Uterus (tissue), 4 donors: Measurements from ENCODE around the gene RGPD5. TPM values are rescaled to one million over a fixed set of nuclear protein-coding genes. Genes with fewer than 3 reads are reported as not detected.
A peak's percentile ranks its signal among the peaks of the same experiment; 100 is the strongest.
"Not testable (repeated sequence)": the region's sequence is repeated elsewhere in the genome, so short reads cannot be mapped to it uniquely, and the experiment has no call there.

Source experiments
- DNase-seq, 2 donors: peaks; one replicate each; pipeline ENCODE4 v3.0.0-alpha.2; 2019 to 2020
- H3K27ac ChIP-seq, 2 donors: fragments of 200-600 bp; sonication (generic); 1 replicate in 1 of 2; 2 replicates in 1 of 2; pipeline ENCODE4 v1.5.1; 2016 to 2018
- H3K27me3 ChIP-seq, 2 donors: fragments of 200-600 bp; sonication (generic); one replicate each; pipeline ENCODE4 v1.5.1; 2018 to 2019; ENCODE audit warnings: control low read depth in 1 of 2
- H3K36me3 ChIP-seq, 2 donors: fragments of 200-600 bp; sonication (generic); one replicate each; pipeline ENCODE4 v1.5.1; 2019; ENCODE audit warnings: control low read depth in 1 of 2
- H3K4me1 ChIP-seq, 2 donors: fragments of 200-600 bp; sonication (generic); one replicate each; pipeline ENCODE4 v1.5.1; 2018 to 2019; ENCODE audit warnings: control low read depth in 1 of 2
- H3K4me3 ChIP-seq, 2 donors: fragments of 200-600 bp; sonication (generic); 1 replicate in 1 of 2; 2 replicates in 1 of 2; pipeline ENCODE4 v1.5.1; 2018 to 2019; ENCODE audit warnings: mild to moderate bottlenecking in 1 of 2
- H3K9me3 ChIP-seq, 2 donors: fragments of 200-600 bp; sonication (generic); one replicate each; pipeline ENCODE4 v1.5.1; 2019; ENCODE audit warnings: control low read depth in 1 of 2
- intact Hi-C: fragments of 100-400 bp; cut with DNase I; formaldehyde crosslinking; loops from one replicate; pipeline ENCODE4 v1.15.1; 2023; ENCODE audit warnings: low total_unique reads
- total RNA-seq, 4 donors: library from RNA; depleted of rRNA in 3 of 4; stranded (reverse); fragments of >200 nt in 3 of 4; gene quantifications; one replicate each; pipeline versions ENCODE4 v1.1.0 to v1.2.4, GENCODE V29; 2014 to 2023
- donor health status: DM: yes; HTN: yes; CAD: no.

Gene RGPD5
- 100 to 1,000 TPM in 1 of 4 donors, 10 to 100 TPM in 3; 10.5 to 111 (median 45.6) TPM for total RNA-seq

DNA sequence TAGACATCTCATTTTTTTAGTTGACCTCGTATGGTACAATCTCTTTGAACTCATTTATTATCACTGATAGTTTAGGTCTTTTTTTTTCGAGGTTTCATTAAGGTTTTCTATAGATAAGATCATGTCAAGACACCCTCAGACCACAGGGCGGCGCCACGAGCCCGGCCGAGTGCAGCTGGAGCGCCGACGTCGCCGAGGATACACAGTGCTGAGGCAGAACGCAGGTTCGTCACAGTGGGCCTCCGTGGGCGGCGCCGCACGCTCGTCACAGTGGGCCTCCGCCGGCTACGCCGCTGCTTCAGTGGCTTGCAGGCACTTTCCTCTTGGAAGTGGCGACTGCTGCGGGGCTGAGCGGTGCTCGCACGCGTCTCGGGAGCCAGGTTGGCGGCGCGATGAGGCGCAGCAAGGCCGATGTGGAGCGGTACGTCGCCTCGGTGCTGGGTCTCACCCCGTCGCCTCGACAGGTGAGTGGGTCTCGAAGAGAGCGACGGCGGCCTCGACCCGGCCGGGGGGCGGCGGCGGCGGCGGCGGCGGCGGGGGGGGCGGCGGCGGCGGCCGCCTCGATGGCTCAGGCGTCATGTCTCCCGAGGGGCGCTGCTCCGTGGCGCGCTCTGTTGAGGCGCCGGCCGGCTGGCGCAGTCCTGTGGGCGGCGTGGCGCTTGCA is at the start of gene RGPD5:
Gene RGPD5, plus strand, starts transcription at position 232 of the 664 bp plus-strand sequence. Its CDS starts 161 bp downstream, at position 393.
- H3K27ac ChIP-seq, H3K36me3 ChIP-seq, H3K4me1 ChIP-seq, H3K9me3 ChIP-seq, intact Hi-C loops, H3K4me3 ChIP-seq, DNase-seq, H3K27me3 ChIP-seq: not testable (repeated sequence)

- H3K36me3 ChIP-seq, H3K9me3 ChIP-seq, DNase-seq, H3K27me3 ChIP-seq, H3K4me3 ChIP-seq, intact Hi-C loops, H3K27ac ChIP-seq, H3K4me1 ChIP-seq: not testable (repeated sequence)
Measured at GRCh38 chr2:109751572-109751971, 42.5 kb upstream of the RGPD5 start.

GRCh38 chr2:109757163-109757824 is 36.8 kb upstream of the RGPD5 start:
- H3K36me3 ChIP-seq, H3K27me3 ChIP-seq, H3K27ac ChIP-seq, H3K4me1 ChIP-seq, H3K9me3 ChIP-seq, H3K4me3 ChIP-seq, intact Hi-C loops, DNase-seq: not testable (repeated sequence)

DNA sequence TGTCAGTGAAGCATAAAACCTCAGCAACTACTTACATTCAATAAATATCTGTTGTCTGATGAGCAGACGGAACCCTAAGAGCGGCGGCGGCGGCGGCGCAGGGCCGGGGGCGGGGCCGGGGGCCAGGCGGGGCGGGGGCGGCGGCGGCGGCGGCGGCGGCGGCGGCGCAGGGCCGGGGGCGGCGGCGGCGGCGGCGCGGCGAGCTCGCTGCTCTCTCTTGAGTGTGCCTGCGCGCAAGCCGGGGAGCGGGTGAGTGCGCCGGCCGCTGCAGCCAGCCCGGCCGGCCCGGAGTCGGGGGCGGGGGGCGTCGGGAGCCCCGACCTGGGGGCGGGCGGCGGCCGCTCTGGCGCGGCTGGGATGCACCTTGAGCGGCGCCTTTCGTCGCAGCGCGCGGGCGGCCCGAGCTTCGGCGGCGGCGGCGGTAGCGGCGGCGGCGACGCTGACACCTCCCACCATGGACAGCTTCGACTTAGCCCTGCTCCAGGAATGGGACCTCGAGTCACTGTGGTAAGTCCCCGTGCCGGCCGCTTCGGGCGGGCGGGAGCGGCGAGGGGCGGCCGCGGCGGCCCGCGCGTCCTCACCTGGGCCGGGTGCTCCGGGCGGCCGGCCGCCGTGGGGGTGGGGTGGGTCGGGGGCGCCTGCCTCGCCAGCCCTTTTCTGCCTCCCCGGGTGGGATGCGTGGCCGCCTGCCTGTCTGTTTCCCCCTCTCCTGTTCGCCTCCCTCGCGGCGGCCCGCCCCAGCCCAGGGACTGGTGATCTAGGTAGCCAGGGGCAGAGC is 33.7 kb upstream of the RGPD5 start:
- H3K27ac ChIP-seq, H3K27me3 ChIP-seq, H3K9me3 ChIP-seq, intact Hi-C loops, H3K36me3 ChIP-seq, H3K4me1 ChIP-seq: not testable (repeated sequence)
- peak overlapping the region in 1 of 2 donors; percentile 30 for H3K4me3 ChIP-seq
- DNase-seq, result peak in 1 of 2 donors; percentile 12

GRCh38 chr2:109761043-109761454 is 33.1 kb upstream of the RGPD5 start:
- H3K9me3 ChIP-seq, intact Hi-C loops, H3K36me3 ChIP-seq, H3K27me3 ChIP-seq, H3K4me1 ChIP-seq: not testable (repeated sequence)
- H3K27ac ChIP-seq, result peak overlapping the region in 1 of 2 donors; percentile 29
- peak in 1 of 2 donors; percentile 11 for DNase-seq
- peak overlapping the region in 1 of 2 donors; percentile 30 for H3K4me3 ChIP-seq

GRCh38 chr2:109761976-109762375 is 32.1 kb upstream of the RGPD5 start:
- H3K36me3 ChIP-seq, result not testable (repeated sequence)

DNA sequence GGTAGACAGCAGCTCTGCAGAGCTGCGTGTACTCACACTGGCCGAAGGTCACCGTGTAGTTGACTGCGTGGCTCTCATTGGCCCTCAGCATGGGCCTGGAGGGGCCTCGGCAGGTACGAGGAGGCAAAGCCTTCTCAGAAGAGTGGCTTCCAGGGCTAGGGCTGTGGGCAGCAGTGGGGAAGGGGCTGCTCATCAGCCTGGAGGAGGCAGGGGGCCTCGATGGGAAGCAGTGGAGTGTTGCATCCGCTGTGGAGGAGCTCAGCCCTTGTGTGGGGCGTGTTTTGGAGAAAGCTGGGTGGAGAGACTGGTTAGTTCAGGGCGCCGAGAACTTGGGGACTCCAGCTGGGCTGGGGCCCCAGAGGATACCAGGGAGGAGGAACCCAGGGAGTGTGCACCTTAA is 28.0 kb upstream of the RGPD5 start:
- H3K27me3 ChIP-seq, H3K27ac ChIP-seq, DNase-seq, H3K4me3 ChIP-seq, H3K36me3 ChIP-seq, intact Hi-C loops, H3K4me1 ChIP-seq, H3K9me3 ChIP-seq: not testable (repeated sequence)

More at GRCh38 chr2:109761976-109762375, 32.1 kb upstream of the RGPD5 start:
- H3K4me3 ChIP-seq, H3K4me1 ChIP-seq, H3K27me3 ChIP-seq, H3K9me3 ChIP-seq, H3K27ac ChIP-seq, intact Hi-C loops, DNase-seq: not testable (repeated sequence)

DNA sequence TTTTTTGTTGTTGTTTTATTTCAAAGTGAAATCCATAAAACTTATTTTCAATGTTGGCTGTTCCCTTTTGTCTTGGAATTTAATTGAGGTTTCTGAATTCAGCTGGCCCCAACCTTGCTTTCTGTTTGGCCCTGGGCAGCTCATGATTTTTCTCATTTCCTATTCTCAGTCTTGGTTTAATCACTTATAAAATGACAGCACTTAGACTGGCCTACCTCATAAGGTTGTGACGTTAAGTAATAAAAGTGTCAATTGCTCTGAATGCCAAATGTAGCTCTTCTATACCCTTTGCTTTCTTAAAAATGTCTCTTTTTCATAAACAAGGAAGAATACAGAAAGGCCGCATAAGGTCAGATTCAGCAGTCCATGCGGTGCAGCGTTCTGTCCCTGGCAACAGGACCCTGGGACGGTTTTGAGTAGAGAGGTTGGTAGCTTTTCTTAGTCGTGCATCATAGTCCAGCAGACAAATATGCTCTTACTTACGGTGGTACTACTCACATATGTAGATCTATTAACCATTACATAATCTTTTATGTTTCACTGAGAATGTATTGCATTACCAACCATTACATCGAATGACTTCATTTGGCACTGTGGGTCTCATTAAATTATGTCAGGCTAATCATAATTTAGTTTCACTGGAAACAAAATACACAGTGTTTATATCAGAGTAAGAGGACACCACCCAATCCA is 27.1 kb upstream of the RGPD5 start:
- H3K27ac ChIP-seq, DNase-seq, H3K27me3 ChIP-seq, H3K9me3 ChIP-seq, H3K36me3 ChIP-seq, H3K4me3 ChIP-seq, H3K4me1 ChIP-seq, intact Hi-C loops: not testable (repeated sequence)

- DNase-seq, H3K4me3 ChIP-seq, H3K4me1 ChIP-seq, H3K9me3 ChIP-seq, intact Hi-C loops, H3K36me3 ChIP-seq, H3K27me3 ChIP-seq, H3K27ac ChIP-seq: not testable (repeated sequence)
Measured at GRCh38 chr2:109768934-109769333, 25.2 kb upstream of the RGPD5 start.

GRCh38 chr2:109779118-109779517 is 15.0 kb upstream of the RGPD5 start:
- H3K27me3 ChIP-seq, intact Hi-C loops, H3K36me3 ChIP-seq, H3K9me3 ChIP-seq, H3K4me1 ChIP-seq, H3K27ac ChIP-seq, H3K4me3 ChIP-seq, DNase-seq: not testable (repeated sequence)

GRCh38 chr2:109781147-109781816 is 12.8 kb upstream of the RGPD5 start:
- H3K4me3 ChIP-seq, H3K9me3 ChIP-seq, DNase-seq, H3K36me3 ChIP-seq, intact Hi-C loops, H3K27me3 ChIP-seq, H3K27ac ChIP-seq, H3K4me1 ChIP-seq: not testable (repeated sequence)

GRCh38 chr2:109782446-109782993 is 11.6 kb upstream of the RGPD5 start:
- H3K27me3 ChIP-seq, DNase-seq, intact Hi-C loops, H3K4me3 ChIP-seq, H3K9me3 ChIP-seq, H3K36me3 ChIP-seq, H3K4me1 ChIP-seq, H3K27ac ChIP-seq: not testable (repeated sequence)
